IMR-90 (cell line): ENCODE data around the gene IQGAP2. TPM values are rescaled to one million over a fixed set of nuclear protein-coding genes. Genes with fewer than 3 reads are reported as not detected.

Experiments
- ATAC-seq: fragments of 200-7000 bp; cut with Tn5 transposase; 2 replicates; pipeline ENCODE4 v1.9.1; 2020; ENCODE audit warnings: low read depth, mild to moderate bottlenecking, moderate library complexity
- BruUV-seq: library from RNA; stranded (reverse); fragments of 400-500 nt; replicated peaks from 2 replicates; lab custom pipeline; 2021; lab: Mats Ljungman, UMichigan
- CTCF ChIA-PET: fragments of 300-600 bp; formaldehyde crosslinking; extraction: SDS; loops from one replicate; lab custom pipeline; 2021; ENCODE audit warnings: antibody characterized with exemption; lab: Yijun Ruan, JAX
- POLR2A ChIA-PET: fragments of 300-600 bp; sonication (Branson Sonifier 250); formaldehyde crosslinking; loops from one replicate; lab custom pipeline; 2022; ENCODE audit warnings: antibody characterized with exemption; ENCODE audit not compliant: unreplicated experiment; lab: Charles Lee
- DNase-seq: peaks from one replicate; pipeline ENCODE4 v3.0.0; 2013
- H2AFZ ChIP-seq: replicated peaks from 2 replicates; pipeline ENCODE3; 2013; ENCODE audit warnings: low read length, mild to moderate bottlenecking; ENCODE audit not compliant: poor library complexity
- H2AK5ac ChIP-seq: 2 replicates; pipeline ENCODE4 v1.6.1; 2013; ENCODE audit warnings: low read depth, low read length, inconsistent platforms
- H2AK9ac ChIP-seq: replicated peaks from 2 replicates; pipeline ENCODE3; 2013; ENCODE audit warnings: mild to moderate bottlenecking, low read depth, low read length, moderate library complexity; ENCODE audit not compliant: poor library complexity
- H2BK120ac ChIP-seq: 2 replicates; pipeline ENCODE4 v1.6.1; 2013; ENCODE audit warnings: low read depth, low read length, inconsistent platforms
- H2BK15ac ChIP-seq: 3 replicates; pipeline ENCODE4 v1.6.1; 2013; ENCODE audit warnings: low read depth, low read length, inconsistent platforms
- H2BK20ac ChIP-seq: 2 replicates; pipeline ENCODE4 v1.6.1; 2013; ENCODE audit warnings: low read depth, mild to moderate bottlenecking, inconsistent platforms, low read length, moderate library complexity
- H2BK5ac ChIP-seq: 2 replicates; pipeline ENCODE4 v1.6.1; 2013; ENCODE audit warnings: mild to moderate bottlenecking, low read depth, low read length, inconsistent platforms; ENCODE audit not compliant: poor library complexity, severe bottlenecking
- H3K14ac ChIP-seq: replicated peaks from 2 replicates; pipeline ENCODE4 v1.6.1; 2013; ENCODE audit warnings: low read depth, low read length, inconsistent platforms
- H3K18ac ChIP-seq: 2 replicates; pipeline ENCODE4 v1.6.1; 2013; ENCODE audit warnings: low read depth, low read length, control low read depth
- H3K23ac ChIP-seq: 2 replicates; pipeline ENCODE4 v1.6.1; 2013; ENCODE audit warnings: low read depth, low read length, inconsistent platforms
- H3K27ac ChIP-seq: 2 replicates; pipeline ENCODE4 v1.5.1; 2013; ENCODE audit warnings: mild to moderate bottlenecking, control low read depth, low read length; ENCODE audit not compliant: insufficient read depth
- H3K27me3 ChIP-seq: 2 replicates; pipeline ENCODE4 v1.6.1; 2013; ENCODE audit warnings: low read length; ENCODE audit not compliant: control insufficient read depth, insufficient read depth
- H3K36me3 ChIP-seq: 2 replicates; pipeline ENCODE4 v1.6.1; 2013; ENCODE audit warnings: low read length, mixed read lengths; ENCODE audit not compliant: control insufficient read depth, insufficient read depth
- H3K4ac ChIP-seq: 2 replicates; pipeline ENCODE4 v1.6.1; 2013; ENCODE audit warnings: low read depth, low read length, inconsistent platforms
- H3K4me1 ChIP-seq: 2 replicates; pipeline ENCODE4 v1.6.1; 2013; ENCODE audit warnings: low read length, mixed read lengths; ENCODE audit not compliant: control insufficient read depth, insufficient read depth
- H3K4me2 ChIP-seq: 2 replicates; pipeline ENCODE4 v1.6.1; 2013; ENCODE audit warnings: low read depth, mild to moderate bottlenecking, control low read depth, low read length, moderate library complexity
- H3K4me3 ChIP-seq: 2 replicates; pipeline ENCODE4 v1.5.1; 2013; ENCODE audit warnings: low read depth, mild to moderate bottlenecking, control low read depth, low read length, moderate library complexity; ENCODE audit not compliant: insufficient read depth
- H3K56ac ChIP-seq: 2 replicates; pipeline ENCODE4 v1.6.1; 2013; ENCODE audit warnings: low read length, inconsistent platforms; ENCODE audit not compliant: insufficient read depth; ENCODE audit errors: extremely low read depth
- H3K79me1 ChIP-seq, 2 experiments: 2 replicates each; pipeline ENCODE4 v1.6.1; 2013; ENCODE audit warnings: low read length in 2 of 2, inconsistent platforms in 1 of 2, low read depth in 1 of 2
- H3K9ac ChIP-seq: 2 replicates; pipeline ENCODE4 v1.6.1; 2013; ENCODE audit warnings: low read depth, low read length, control low read depth
- H3K9me1 ChIP-seq: 2 replicates; pipeline ENCODE4 v1.6.1; 2013; ENCODE audit warnings: low read length, inconsistent platforms; ENCODE audit not compliant: insufficient read depth
- H3K9me3 ChIP-seq: 2 replicates; pipeline ENCODE4 v1.6.1; 2013; ENCODE audit warnings: low read length; ENCODE audit not compliant: control insufficient read depth, insufficient read depth
- H4K20me1 ChIP-seq: 2 replicates; pipeline ENCODE4 v1.6.1; 2013; ENCODE audit warnings: low read length, inconsistent platforms; ENCODE audit not compliant: insufficient read depth
- H4K5ac ChIP-seq: 2 replicates; pipeline ENCODE4 v1.6.1; 2013; ENCODE audit warnings: mild to moderate bottlenecking, low read depth, low read length, control low read depth
- H4K8ac ChIP-seq, 2 experiments: 2 replicates each; pipeline ENCODE4 v1.6.1; 2013; ENCODE audit warnings: low read depth in 2 of 2, low read length in 2 of 2, control low read depth in 1 of 2, inconsistent platforms in 1 of 2
- H4K91ac ChIP-seq: 2 replicates; pipeline ENCODE4 v1.6.1; 2013; ENCODE audit warnings: low read depth, low read length, inconsistent platforms; ENCODE audit not compliant: insufficient read depth
- BHLHE40 ChIP-seq: fragments of 150-350 bp; IDR thresholded peaks from 2 replicates; pipeline ENCODE4 v1.6.1; 2016; ENCODE audit warnings: mild to moderate bottlenecking, low read depth, low read length
- CEBPB ChIP-seq: IDR thresholded peaks from 2 replicates; pipeline ENCODE4 v1.6.1; 2012; ENCODE audit warnings: low read depth, low read length, improper control_type of control experiment
- CHD1 ChIP-seq: IDR thresholded peaks from 2 replicates; pipeline ENCODE4 v1.6.1; 2012; ENCODE audit warnings: low read depth, low read length, improper control_type of control experiment
- CTCF ChIP-seq: conservative IDR thresholded peaks from 2 replicates; pipeline ENCODE4 v1.5.1; 2012; ENCODE audit warnings: mild to moderate bottlenecking, low read depth, low read length, improper control_type of control experiment
- FOS ChIP-seq: fragments of 150-350 bp; IDR thresholded peaks from 2 replicates; pipeline ENCODE4 v1.6.1; 2016; ENCODE audit warnings: low read depth, low read length
- MAZ ChIP-seq: IDR thresholded peaks from 2 replicates; pipeline ENCODE4 v1.6.1; 2012; ENCODE audit warnings: low read depth, mild to moderate bottlenecking, low read length, improper control_type of control experiment, moderate library complexity, borderline replicate concordance
- MXI1 ChIP-seq: IDR thresholded peaks from 2 replicates; pipeline ENCODE4 v1.6.1; 2012; ENCODE audit warnings: low read depth, mild to moderate bottlenecking, low read length, moderate library complexity, borderline replicate concordance
- NFE2L2 ChIP-seq: fragments of 150-350 bp; IDR thresholded peaks from 2 replicates; pipeline ENCODE4 v1.6.1; 2016; ENCODE audit warnings: low read depth, mild to moderate bottlenecking, low read length
- POLR2A ChIP-seq: IDR thresholded peaks from 2 replicates; pipeline ENCODE4 v1.6.1; 2012; ENCODE audit warnings: mild to moderate bottlenecking, low read depth, low read length
- RAD21 ChIP-seq: IDR thresholded peaks from 2 replicates; pipeline ENCODE4 v1.6.1; 2012; ENCODE audit warnings: low read length, improper control_type of control experiment
- RCOR1 ChIP-seq: IDR thresholded peaks from 2 replicates; pipeline ENCODE4 v1.6.1; 2012; ENCODE audit warnings: mild to moderate bottlenecking, low read length, improper control_type of control experiment; ENCODE audit not compliant: insufficient replicate concordance
- RFX5 ChIP-seq: IDR thresholded peaks from 2 replicates; pipeline ENCODE4 v1.8.0; 2012; ENCODE audit warnings: low read depth, mild to moderate bottlenecking, low read length, moderate library complexity
- USF2 ChIP-seq: fragments of 150-350 bp; IDR thresholded peaks from 2 replicates; pipeline ENCODE4 v1.6.1; 2017; ENCODE audit warnings: mild to moderate bottlenecking, antibody characterized with exemption, low read length, low read depth
- WGBS, 2 experiments: methylation state at CpG; one replicate each; pipeline versions ENCODE4 v1.1.5 to v1.1.7; 2013; ENCODE audit warnings: missing lambda C conversion rate in 2 of 2; ENCODE audit not compliant: insufficient read length in 1 of 2; ENCODE audit errors: extremely low coverage in 2 of 2; 5-methylcytosine and 5-hydroxymethylcytosine counted together
- dilution Hi-C: fragments of 300-500 bp; cut with HindIII; formaldehyde crosslinking; loops from one replicate; pipeline ENCODE4 v1.14.3; 2018; ENCODE audit warnings: low sequenced_read_pairs; ENCODE audit not compliant: unreplicated experiment
- in situ Hi-C: fragments of 300-500 bp; cut with MboI; formaldehyde crosslinking; loops from 3 replicates; pipeline ENCODE4 v1.14.3; 2019; ENCODE audit warnings: low sequenced_read_pairs, inconsistent platforms, mixed read lengths
- intact Hi-C: fragments of 100-400 bp; cut with micrococcal nuclease; formaldehyde crosslinking; loops from 2 replicates; pipeline ENCODE4 v1.10.0; 2022
- polyA plus RNA-seq, 3 experiments: library from polyadenylated mRNA; depleted of rRNA; stranded (reverse); fragments of >200 nt; gene quantifications; 2 replicates each; pipeline ENCODE4 v1.2.3, GENCODE V29; 2012; ENCODE audit warnings: low replicate concordance in 1 of 3
- total RNA-seq: library from RNA; depleted of rRNA; stranded (reverse); fragments of >200 nt; gene quantifications from 2 replicates; pipeline ENCODE4 v1.2.3, GENCODE V29; 2012

IQGAP2 gene
- total and polyA plus RNA-seq, 2 of the 4 experiments (the other 2 are of a cell fraction) = 0.21 to 0.36 TPM

- no peak overlapping the region for H3K4me3 ChIP-seq
- no peaks in the 10 kb centered on the region for H3K9me1 ChIP-seq
- intact Hi-C loops = no loop called here
- no peak overlapping the region for H4K8ac ChIP-seq
- BruUV-seq = no TSS peak
- DNase-seq (no peak), ATAC-seq (no peak)
- no peak overlapping the region for H3K18ac ChIP-seq
- CTCF ChIA-PET = no interaction called here
- dilution Hi-C loops = no loop called here
- H3K27ac ChIP-seq = no peak overlapping the region
- H3K23ac ChIP-seq = no peak overlapping the region
- no peak overlapping the region for H2BK20ac ChIP-seq
- H2AK5ac ChIP-seq = no peak overlapping the region
- TF ChIP-seq MXI1 (no peak), CEBPB (no peak), MAZ (no peak), RAD21 (no peak), CTCF (no peak), FOS (no peak), NFE2L2 (no peak), POLR2A (no peak), USF2 (no peak), BHLHE40 (no peak), RCOR1 (no peak), CHD1 (no peak), RFX5 (no peak)
- POLR2A ChIA-PET = no interaction called here
- no peak overlapping the region for H3K4ac ChIP-seq
- no peak overlapping the region for H2AFZ ChIP-seq
- 65% methylated on average over 5 of the region's 6 CpGs; no CpG with 5 or more reads in 1 of the 2 experiments for WGBS, 2 experiments
- no peak overlapping the region for H2BK120ac ChIP-seq
- no peak overlapping the region for H4K5ac ChIP-seq
- no peaks in the 10 kb centered on the region for H4K20me1 ChIP-seq
- no peak overlapping the region for H2BK15ac ChIP-seq
- in situ Hi-C loops = no loop called here
- no peak overlapping the region for H3K56ac ChIP-seq
- no peak overlapping the region for H3K4me2 ChIP-seq
- H2BK5ac ChIP-seq = no peak overlapping the region
- H3K4me1 ChIP-seq = no peaks in the 10 kb centered on the region
- H3K79me1 ChIP-seq = no peaks in the 10 kb centered on the region
- no peak overlapping the region for H3K9ac ChIP-seq
- H3K36me3 ChIP-seq = no peaks in the 10 kb centered on the region
- peaks cover 2% of the 10 kb centered on the region for H3K27me3 ChIP-seq
- no peaks in the 10 kb centered on the region for H3K9me3 ChIP-seq
- no peak overlapping the region for H2AK9ac ChIP-seq
- no peak overlapping the region for H4K91ac ChIP-seq
- H3K14ac ChIP-seq = no peak overlapping the region
Measured at GRCh38 chr5:76492819-76493189, 89.7 kb downstream of the IQGAP2 start.
